RWPE2 (cell line): ENCODE results near the gene TFAP2D.

Experiments used
- ATAC-seq: fragments of 200-7000 bp; cut with Tn5 transposase; 3 replicates; pipeline ENCODE4 v1.9.1; 2021; ENCODE audit warnings: low read depth
- DNase-seq: peaks from one replicate; pipeline ENCODE4 v3.0.0-alpha.2; 2020; ENCODE audit warnings: low spot score
- H3K27ac ChIP-seq: fragments of 450-650 bp; 2 replicates; pipeline ENCODE4 v1.5.1; 2017; ENCODE audit warnings: mild to moderate bottlenecking; ENCODE audit not compliant: poor library complexity, severe bottlenecking
- H3K27me3 ChIP-seq: fragments of 250-450 bp; sonication (Bioruptor Pico); 2 replicates; pipeline ENCODE4 v1.5.1; 2021; ENCODE audit warnings: mild to moderate bottlenecking, moderate library complexity; ENCODE audit not compliant: insufficient read depth, poor library complexity, severe bottlenecking
- H3K36me3 ChIP-seq: fragments of 250-450 bp; sonication (Bioruptor Pico); 2 replicates; pipeline ENCODE4 v1.5.1; 2020; ENCODE audit warnings: low read depth, mild to moderate bottlenecking, moderate library complexity
- H3K4me1 ChIP-seq: fragments of 250-450 bp; sonication (Bioruptor Pico); 2 replicates; pipeline ENCODE4 v1.5.1; 2021; ENCODE audit warnings: mild to moderate bottlenecking, moderate library complexity; ENCODE audit not compliant: insufficient read depth, poor library complexity, severe bottlenecking
- H3K4me3 ChIP-seq: fragments of 250-450 bp; sonication (Bioruptor Pico); 2 replicates; pipeline ENCODE4 v1.5.1; 2021; ENCODE audit warnings: mild to moderate bottlenecking, moderate library complexity; ENCODE audit not compliant: severe bottlenecking
- H3K9me3 ChIP-seq: fragments of 250-450 bp; sonication (Bioruptor Pico); 2 replicates; pipeline ENCODE4 v1.5.1; 2021; ENCODE audit warnings: mild to moderate bottlenecking, moderate library complexity; ENCODE audit not compliant: severe bottlenecking
- TF ChIP-seq, protein P1 (sequence below): fragments of 450-650 bp; IDR thresholded peaks from one replicate; pipeline ENCODE4 v1.5.1; 2017; ENCODE audit warnings: mild to moderate bottlenecking, moderate library complexity; ENCODE audit not compliant: poor library complexity, severe bottlenecking

TFAP2D gene

GRCh38 chr6:50713977-50714486, 706 bp downstream of the TFAP2D start:
- ATAC-seq = no peak
- H3K27me3 ChIP-seq = peaks cover 100% of the 10 kb centered on the region
- no peak overlapping the region for H3K27ac ChIP-seq
- H3K4me3 ChIP-seq = no peak overlapping the region
- no peak for DNase-seq
- TF ChIP-seq, protein P1, sequence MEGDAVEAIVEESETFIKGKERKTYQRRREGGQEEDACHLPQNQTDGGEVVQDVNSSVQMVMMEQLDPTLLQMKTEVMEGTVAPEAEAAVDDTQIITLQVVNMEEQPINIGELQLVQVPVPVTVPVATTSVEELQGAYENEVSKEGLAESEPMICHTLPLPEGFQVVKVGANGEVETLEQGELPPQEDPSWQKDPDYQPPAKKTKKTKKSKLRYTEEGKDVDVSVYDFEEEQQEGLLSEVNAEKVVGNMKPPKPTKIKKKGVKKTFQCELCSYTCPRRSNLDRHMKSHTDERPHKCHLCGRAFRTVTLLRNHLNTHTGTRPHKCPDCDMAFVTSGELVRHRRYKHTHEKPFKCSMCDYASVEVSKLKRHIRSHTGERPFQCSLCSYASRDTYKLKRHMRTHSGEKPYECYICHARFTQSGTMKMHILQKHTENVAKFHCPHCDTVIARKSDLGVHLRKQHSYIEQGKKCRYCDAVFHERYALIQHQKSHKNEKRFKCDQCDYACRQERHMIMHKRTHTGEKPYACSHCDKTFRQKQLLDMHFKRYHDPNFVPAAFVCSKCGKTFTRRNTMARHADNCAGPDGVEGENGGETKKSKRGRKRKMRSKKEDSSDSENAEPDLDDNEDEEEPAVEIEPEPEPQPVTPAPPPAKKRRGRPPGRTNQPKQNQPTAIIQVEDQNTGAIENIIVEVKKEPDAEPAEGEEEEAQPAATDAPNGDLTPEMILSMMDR = no peak
- no peaks in the 10 kb centered on the region for H3K36me3 ChIP-seq
- H3K4me1 ChIP-seq = no peaks in the 10 kb centered on the region
- H3K9me3 ChIP-seq = no peaks in the 10 kb centered on the region

DNA sequence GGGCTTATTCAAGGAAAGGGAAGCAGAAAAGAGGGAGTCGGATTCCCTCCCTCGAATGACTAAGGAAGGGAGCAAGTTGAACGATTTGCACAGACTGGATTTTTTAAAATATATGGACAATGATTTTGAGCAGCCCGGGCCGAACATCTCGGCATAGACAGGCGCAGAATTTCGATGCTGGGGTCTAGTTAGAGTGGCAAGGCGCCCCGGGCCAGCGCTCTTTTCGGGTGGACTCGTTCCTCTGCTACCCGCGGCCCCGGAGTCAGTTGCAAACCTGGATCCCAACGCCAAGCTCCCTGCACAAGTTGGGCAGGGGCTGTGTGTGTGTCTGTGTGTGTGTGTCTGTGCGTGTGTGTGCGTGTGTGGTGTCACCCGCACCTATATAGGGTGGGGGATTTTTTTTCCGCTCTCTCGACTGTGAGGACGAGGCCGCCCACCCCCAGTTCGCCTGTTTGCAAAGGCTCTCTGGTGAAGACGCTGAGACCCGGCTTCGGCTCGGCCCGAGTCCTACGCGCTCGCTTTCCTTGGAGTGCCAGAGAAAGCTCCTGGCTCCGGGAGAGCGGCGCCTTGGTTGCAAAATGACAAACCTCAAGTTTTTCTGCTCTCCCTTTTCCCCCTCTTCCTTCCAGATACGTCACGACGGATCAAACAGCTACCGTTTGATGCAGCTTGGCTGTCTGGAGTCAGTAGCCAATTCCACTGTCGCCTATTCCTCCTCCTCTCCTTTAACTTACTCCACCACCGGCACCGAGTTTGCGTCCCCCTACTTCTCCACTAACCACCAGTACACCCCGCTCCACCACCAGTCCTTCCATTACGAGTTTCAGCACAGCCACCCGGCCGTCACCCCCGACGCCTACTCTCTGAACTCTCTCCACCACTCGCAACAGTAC, 1.4 kb downstream of the TFAP2D start:
- H3K36me3 ChIP-seq = no peaks in the 10 kb centered on the region
- no peak overlapping the region for H3K27ac ChIP-seq
- no peak for DNase-seq
- TF ChIP-seq, protein P1 = no peak
- ATAC-seq = no peak
- H3K27me3 ChIP-seq = peaks cover 100% of the 10 kb centered on the region
- no peaks in the 10 kb centered on the region for H3K4me1 ChIP-seq
- no peaks in the 10 kb centered on the region for H3K9me3 ChIP-seq
- H3K4me3 ChIP-seq = no peak overlapping the region

GRCh38 chr6:50716899-50717509, 3.7 kb downstream of the TFAP2D start:
- ATAC-seq = no peak
- TF ChIP-seq, protein P1 = no peak
- peaks cover 94% of the 10 kb centered on the region for H3K27me3 ChIP-seq
- no peaks in the 10 kb centered on the region for H3K9me3 ChIP-seq
- no peak overlapping the region for H3K4me3 ChIP-seq
- no peak overlapping the region for H3K27ac ChIP-seq
- no peaks in the 10 kb centered on the region for H3K4me1 ChIP-seq
- no peak for DNase-seq
- H3K36me3 ChIP-seq = no peaks in the 10 kb centered on the region

DNA sequence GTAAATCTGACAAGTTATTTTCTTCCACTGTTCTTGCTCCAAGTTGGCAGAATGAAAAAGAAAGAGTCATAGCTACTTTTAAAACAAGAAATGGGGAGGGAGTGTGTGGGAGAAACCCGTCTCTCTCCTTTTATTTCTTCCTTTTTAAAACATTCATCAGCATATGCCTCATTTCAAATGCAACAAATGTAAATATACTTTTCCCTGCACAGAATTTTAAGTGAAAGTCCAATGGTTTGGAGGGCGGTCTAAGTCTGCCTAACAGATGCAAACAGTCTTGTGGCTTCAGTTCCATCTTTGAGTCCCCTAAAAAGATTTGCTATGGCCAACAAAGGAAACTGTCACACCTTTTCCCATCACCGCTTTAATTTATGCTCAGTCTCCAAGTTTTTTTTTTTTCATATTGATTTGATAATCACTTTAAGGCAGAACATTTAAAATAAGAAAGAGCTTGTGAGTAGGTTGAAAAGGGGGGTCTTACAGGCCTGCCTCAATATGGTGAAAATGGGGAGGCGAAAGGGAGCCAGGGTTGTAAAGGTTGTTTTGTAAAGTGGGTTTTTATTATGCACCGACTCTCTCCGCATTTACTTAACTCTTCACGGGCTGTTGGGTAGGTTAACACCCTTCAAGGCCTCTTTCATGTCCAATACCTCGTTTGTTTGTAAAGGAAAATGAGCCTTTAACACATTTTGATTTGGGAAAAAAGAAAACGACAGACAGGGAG, 4.6 kb downstream of the TFAP2D start:
- H3K4me3 ChIP-seq = no peak overlapping the region
- H3K27ac ChIP-seq = no peak overlapping the region
- TF ChIP-seq, protein P1 = no peak
- H3K27me3 ChIP-seq = peaks cover 94% of the 10 kb centered on the region
- DNase-seq = no peak
- no peaks in the 10 kb centered on the region for H3K9me3 ChIP-seq
- no peaks in the 10 kb centered on the region for H3K36me3 ChIP-seq
- no peak for ATAC-seq
- H3K4me1 ChIP-seq = no peaks in the 10 kb centered on the region
